ENCODE data around the gene CD55.

DNA sequence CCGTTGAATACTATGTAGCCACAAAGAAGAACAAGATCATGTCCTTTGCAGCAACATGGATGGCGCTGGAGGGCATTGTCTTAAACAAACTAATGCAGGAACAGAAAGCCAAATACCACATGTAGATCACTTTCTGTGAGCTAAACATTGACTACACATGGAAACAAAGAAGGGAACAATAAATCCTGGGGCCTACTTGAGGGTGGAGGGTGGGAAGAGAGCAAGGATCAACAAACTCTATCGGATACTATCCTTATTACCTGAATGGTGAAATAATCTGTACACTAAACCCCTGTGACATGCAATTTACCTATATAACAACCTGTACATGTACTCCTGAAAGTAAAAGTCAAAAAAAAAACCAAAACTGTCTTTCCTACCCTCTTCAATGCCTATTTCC is 40.8 kb upstream of the CD55 start:
- no peak for TF ChIP-seq CTCF (CRISPR knock-in tag; IDR thresholded peaks at IDR 0.05)
- TF ChIP-seq CREB1 (IDR thresholded peaks at IDR 0.05), result no peak
- TF ChIP-seq CREB1 (CRISPR knock-in tag; IDR thresholded peaks at IDR 0.05), result no peak
- no peak for TF ChIP-seq ZNF318 (CRISPR knock-in tag; IDR thresholded peaks at IDR 0.05)
- TF ChIP-seq NR2C2 (CRISPR knock-in tag; IDR thresholded peaks at IDR 0.05; ENCODE audit: borderline replicate concordance), result no peak
- TF ChIP-seq, protein P1, sequence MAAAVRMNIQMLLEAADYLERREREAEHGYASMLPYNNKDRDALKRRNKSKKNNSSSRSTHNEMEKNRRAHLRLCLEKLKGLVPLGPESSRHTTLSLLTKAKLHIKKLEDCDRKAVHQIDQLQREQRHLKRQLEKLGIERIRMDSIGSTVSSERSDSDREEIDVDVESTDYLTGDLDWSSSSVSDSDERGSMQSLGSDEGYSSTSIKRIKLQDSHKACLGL (CRISPR knock-in tag; IDR thresholded peaks at IDR 0.05), result no peak
- no peak for TF ChIP-seq ZNF468 (CRISPR knock-in tag; IDR thresholded peaks at IDR 0.05)
- TF ChIP-seq FOXK1 (CRISPR knock-in tag; IDR thresholded peaks at IDR 0.05; ENCODE audit: borderline replicate concordance, low read depth), result no peak
- TF ChIP-seq BHLHE40 (IDR thresholded peaks at IDR 0.05; ENCODE audit: low read length), result no peak
- no peak for TF ChIP-seq IKZF1 (IDR thresholded peaks at IDR 0.05)
